ENCODE measurements around the gene VSIG10L. TPM values are rescaled to one million over a fixed set of nuclear protein-coding genes. Genes with fewer than 3 reads are reported as not detected.
A peak's percentile ranks its signal among the peaks of the same experiment; 100 is the strongest.

VSIG10L gene
- total RNA-seq, 1 experiment from 2014 or later, result 1.7 TPM

GRCh38 chr19:51317968-51318367 lies 24.0 kb downstream of the VSIG10L start:
- DNase-seq (ENCODE audit: low read depth), result no peak

GRCh38 chr19:51317376-51317775 lies 24.6 kb downstream of the VSIG10L start:
- no peak for DNase-seq (ENCODE audit: low read depth)

- DNase-seq (ENCODE audit: low read depth), result no peak
These were observed 25.3 kb downstream of the VSIG10L start for GRCh38 chr19:51316688-51317087.

DNA sequence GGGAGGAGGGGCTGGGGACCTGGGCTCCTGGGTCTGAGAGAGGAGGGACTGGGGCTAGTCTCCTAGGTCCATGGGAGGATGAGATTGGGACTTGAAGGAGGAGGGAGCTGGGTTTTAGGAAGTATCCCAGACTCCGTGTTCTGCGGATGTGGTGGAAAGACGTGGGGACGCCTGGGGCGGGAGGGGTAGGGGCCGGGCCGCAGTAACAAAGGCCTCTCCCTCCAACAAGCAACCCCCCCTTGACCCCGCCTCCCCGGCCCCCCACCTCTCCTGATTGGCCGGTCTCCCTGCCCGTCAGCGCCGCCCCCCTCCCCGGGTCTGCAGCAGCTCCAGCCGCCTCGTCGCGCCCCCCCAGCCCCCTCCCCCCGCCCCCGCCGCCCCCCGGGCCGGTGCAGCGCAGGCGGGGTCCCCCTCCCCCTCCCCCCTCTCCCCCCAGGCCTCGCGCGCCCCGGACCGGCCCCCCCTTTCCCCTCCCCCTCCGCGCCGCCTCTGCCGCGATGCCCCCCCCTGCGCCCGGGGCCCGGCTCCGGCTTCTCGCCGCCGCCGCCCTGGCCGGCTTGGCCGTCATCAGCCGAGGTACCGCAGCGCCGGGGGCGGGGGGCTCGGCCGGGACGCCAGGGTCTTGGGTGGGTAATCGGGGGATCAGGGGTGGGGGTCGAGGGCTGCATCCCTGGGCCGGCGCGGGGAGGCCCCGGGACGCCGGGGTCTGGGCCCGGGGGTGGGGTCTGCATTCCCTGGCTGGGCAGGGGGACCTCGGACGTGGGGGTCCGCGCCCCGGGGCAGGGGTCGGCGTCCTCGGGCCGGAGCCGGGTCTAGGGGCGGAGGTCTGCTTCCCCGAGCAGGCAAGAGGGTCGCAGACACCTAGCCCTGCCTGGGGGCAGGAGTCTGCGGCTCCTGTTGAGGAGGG lies 30.3 kb downstream of the VSIG10L start, which contains the start of gene IGLON5:
Gene IGLON5 (plus strand): TSS at position 294 of the 907 bp plus-strand sequence. CDS start 204 bp downstream, at position 498.
- DNase-seq (ENCODE audit: low read depth), result no peak

DNA sequence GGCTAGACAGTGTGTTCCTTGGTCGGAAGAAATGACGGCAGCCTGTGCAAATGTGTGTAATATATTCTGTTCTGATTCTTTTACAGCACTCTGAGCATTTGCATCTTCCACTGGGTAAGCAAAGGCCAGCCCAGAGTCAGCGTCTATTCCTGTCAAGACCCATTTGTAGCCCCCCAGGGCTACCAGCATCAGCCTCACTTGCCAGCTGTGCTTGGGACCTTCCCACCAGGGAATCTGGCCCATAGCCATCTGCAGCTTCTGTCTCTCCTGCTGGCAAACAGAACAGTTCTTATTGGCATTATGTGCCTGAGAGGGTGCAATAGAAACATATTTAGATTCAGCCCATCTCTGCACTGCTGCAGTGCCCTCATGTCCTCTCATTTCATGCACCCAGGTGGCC lies 36.5 kb downstream of the VSIG10L start:
- DNase-seq (ENCODE audit: low read depth), result no peak

DNA sequence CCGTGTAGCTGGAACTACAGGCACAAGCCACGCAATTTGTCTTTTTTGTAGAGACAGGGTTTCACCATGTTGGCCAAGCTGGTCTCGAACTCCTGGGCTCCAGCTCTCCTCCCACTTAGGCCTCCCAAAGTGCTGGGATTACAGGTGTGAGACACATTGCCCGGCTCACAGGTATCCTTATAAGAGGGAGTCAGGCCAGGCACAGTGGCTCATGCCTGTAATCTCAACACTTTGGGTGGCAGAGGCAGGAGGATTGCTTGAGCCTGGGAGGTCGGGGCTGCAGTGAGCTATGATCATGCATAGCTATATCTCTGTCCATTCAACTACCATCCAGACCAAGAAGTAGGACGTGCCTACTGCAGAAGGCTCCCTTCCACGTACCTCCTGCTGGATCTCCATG lies 40.7 kb downstream of the VSIG10L start:
- DNase-seq (ENCODE audit: low read depth), result no peak

- no peak for DNase-seq (ENCODE audit: low read depth)
These were observed 44.5 kb downstream of the VSIG10L start for GRCh38 chr19:51297406-51297805.

GRCh38 chr19:51296336-51297093 lies 45.4 kb downstream of the VSIG10L start:
- no peak for DNase-seq (ENCODE audit: low read depth)

- no peak for DNase-seq (ENCODE audit: low read depth)
These were observed 46.4 kb downstream of the VSIG10L start for GRCh38 chr19:51295382-51296126.

GRCh38 chr19:51294977-51295375 lies 47.0 kb downstream of the VSIG10L start:
- no peak for DNase-seq (ENCODE audit: low read depth)

DNA sequence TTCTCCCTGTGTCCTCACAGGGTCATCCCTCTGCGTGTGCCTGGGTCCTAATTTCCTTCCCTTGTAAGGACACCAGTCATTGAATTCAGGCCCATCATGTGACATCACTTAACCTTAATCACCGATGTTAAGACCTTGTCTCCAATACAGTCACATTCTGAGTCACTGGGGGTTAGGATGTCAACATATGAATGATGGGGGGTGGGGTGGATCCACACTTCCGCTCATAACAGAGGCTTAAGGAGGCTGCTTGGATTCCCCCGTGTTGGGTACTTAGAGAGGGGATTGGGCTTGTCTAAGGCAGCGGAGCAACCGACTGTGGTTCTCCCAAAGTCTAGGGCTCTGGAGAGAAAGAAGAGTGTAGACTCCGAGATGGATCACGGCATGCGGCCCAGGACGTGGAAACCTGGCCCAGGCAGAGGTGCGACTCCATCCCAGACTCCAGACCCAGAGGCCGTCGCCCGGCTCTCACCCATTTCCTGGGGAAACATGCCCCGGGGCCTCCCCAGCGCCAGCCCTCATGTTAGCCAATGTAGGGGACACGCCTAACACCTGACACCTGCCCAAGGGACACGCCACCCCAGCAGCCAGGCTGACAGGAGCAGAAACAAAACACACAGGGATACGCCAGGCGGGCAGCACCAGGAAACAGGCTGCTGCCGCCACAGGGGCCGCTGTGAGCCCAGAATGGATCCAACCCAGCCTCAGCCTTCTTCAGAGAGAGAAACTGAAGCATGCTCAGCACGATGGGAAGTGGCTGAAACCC lies 47.5 kb downstream of the VSIG10L start:
- peak; percentile 26 for DNase-seq (ENCODE audit: low read depth)

DNA sequence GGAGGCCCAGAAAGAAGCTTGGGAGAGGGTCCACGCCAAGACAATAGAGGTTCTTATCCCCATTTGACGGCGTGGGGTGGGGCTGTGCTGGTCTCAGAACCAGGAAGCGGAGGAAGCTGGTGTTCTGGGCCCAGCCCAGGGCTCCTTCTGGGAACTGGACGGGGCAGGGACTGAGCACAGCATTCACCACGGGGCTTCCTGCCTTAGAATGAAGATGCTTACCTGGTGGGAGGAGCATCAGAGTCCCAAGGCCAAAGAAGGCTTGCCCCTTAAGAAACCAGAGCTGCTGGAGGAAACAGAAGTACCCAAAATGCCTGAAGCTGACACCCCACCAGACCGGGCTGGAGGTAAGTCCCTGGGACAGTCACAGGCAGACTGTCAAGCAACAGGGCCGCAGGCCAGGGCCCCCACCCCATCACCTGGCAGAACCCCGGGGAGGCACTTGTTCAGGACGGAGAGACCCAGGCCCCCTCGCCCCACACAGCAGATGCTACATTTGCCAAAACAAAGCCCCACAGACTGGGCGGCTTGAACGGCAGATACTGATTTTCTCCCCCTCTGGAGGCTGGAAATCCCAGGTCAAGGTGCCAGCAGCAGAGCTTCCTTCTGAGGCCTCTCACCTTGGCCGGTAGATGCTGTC lies 48.2 kb downstream of the VSIG10L start:
- DNase-seq (ENCODE audit: low read depth), result no peak

DNA sequence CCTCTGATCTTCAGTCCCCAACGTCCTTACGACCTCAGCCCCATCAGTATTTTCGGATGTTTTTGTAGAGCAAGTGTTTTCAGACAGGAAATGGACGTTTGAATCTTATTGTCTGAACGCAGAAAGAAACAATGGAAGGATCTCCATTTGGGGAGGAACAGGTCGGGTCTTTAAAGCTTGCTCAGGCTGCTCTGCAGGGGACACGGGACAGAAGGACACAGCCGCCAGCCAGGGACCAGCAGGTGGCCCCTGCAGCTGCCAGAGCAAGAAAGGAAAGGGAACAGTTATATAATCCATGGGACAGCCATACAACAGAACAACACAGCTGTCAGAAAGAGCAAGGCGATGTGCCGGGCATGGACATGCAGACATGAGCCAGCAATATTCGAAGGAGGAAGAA lies 49.0 kb downstream of the VSIG10L start:
- DNase-seq (ENCODE audit: low read depth), result no peak

DNA sequence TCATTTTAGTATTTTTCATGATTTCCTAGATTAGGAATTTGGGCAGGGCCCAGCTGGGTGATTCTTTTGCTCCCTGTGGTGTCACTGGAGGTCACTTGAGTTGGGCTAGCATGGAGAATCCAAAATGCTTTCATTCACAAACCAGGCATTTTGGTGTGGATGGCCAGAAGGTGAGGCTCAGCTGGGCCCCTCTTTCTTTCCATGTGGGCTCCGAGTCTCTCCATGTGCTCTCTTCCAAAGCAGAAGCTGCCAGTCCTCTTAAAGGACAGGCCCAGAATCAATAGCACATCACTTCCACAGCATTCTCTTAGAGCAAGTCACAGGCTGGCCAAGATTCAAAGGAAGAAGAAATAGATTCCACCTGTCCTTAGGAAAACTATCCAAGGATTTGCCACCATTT lies 52.3 kb downstream of the VSIG10L start:
- DNase-seq (ENCODE audit: low read depth), result no peak

GRCh38 chr19:51285682-51286081 lies 56.3 kb downstream of the VSIG10L start:
- no peak for DNase-seq (ENCODE audit: low read depth)

- no peak for DNase-seq (ENCODE audit: low read depth)
These were observed 59.6 kb downstream of the VSIG10L start for GRCh38 chr19:51282335-51282734.

Other genes starting within 250 kb of the VSIG10L start
- gene CTU1, start 233.7 kb downstream of the VSIG10L start, total RNA-seq (2014; rRNA removed; shearing (Covaris generic)), result 3.6 and 6.8 TPM in 2 replicates
- gene SIGLEC9, start 217.2 kb downstream of the VSIG10L start, total RNA-seq (2014; rRNA removed; shearing (Covaris generic)), result 0.10 TPM in 1 of 2 replicates, not detected in the other
- not detected in 2 replicates for gene SIGLEC7, start 199.8 kb downstream of the VSIG10L start, total RNA-seq (2014; rRNA removed; shearing (Covaris generic))
- 2.1 and 2.4 TPM in 2 replicates for gene CD33, start 117.1 kb downstream of the VSIG10L start, total RNA-seq (2014; rRNA removed; shearing (Covaris generic))
- gene SIGLECL1, start 91.1 kb downstream of the VSIG10L start, total RNA-seq (2014; rRNA removed; shearing (Covaris generic)), result not detected in 2 replicates
- not detected in 2 replicates for gene IGLON5, start 30.5 kb downstream of the VSIG10L start, total RNA-seq (2014; rRNA removed; shearing (Covaris generic))
- gene ETFB, start 24.2 kb upstream of the VSIG10L start, total RNA-seq (2014; rRNA removed; shearing (Covaris generic)), result 158 and 206 TPM in 2 replicates
- gene CLDND2, start 26.9 kb upstream of the VSIG10L start, total RNA-seq (2014; rRNA removed; shearing (Covaris generic)), result 1.2 TPM in 1 of 2 replicates, not detected in the other
- gene NKG7, start 30.5 kb upstream of the VSIG10L start, total RNA-seq (2014; rRNA removed; shearing (Covaris generic)), result not detected in 2 replicates
- gene LIM2, start 45.8 kb upstream of the VSIG10L start, total RNA-seq (2014; rRNA removed; shearing (Covaris generic)), result not detected in 2 replicates
- gene C19orf84, start 48.5 kb upstream of the VSIG10L start, total RNA-seq (2014; rRNA removed; shearing (Covaris generic)), result not detected in 2 replicates
- gene SIGLEC10, start 75.5 kb upstream of the VSIG10L start, total RNA-seq (2014; rRNA removed; shearing (Covaris generic)), result not detected in 2 replicates
- not detected in 2 replicates for gene SIGLEC8, start 116.3 kb upstream of the VSIG10L start, total RNA-seq (2014; rRNA removed; shearing (Covaris generic))
- not detected in 2 replicates for gene CEACAM18, start 136.4 kb upstream of the VSIG10L start, total RNA-seq (2014; rRNA removed; shearing (Covaris generic))
- not detected in 2 replicates for gene SIGLEC12, start 159.7 kb upstream of the VSIG10L start, total RNA-seq (2014; rRNA removed; shearing (Covaris generic))
- not detected in 2 replicates for gene SIGLEC6, start 189.5 kb upstream of the VSIG10L start, total RNA-seq (2014; rRNA removed; shearing (Covaris generic))
- 11.3 and 11.8 TPM in 2 replicates for gene ZNF175, start 229.1 kb upstream of the VSIG10L start, total RNA-seq (2014; rRNA removed; shearing (Covaris generic))

All from RPMI7951 (cell line).